ENCODE results near the gene PCGF1. TPM values are rescaled to one million over a fixed set of nuclear protein-coding genes. Genes with fewer than 3 reads are reported as not detected.

The PCGF1 gene
- total RNA-seq = 11.4 TPM
- long read RNA-seq, transcript PCGF1-204 (8 exons, 1,056 nt) = major isoform, 8 of 19 reads
- long read RNA-seq, transcript PCGF1-201 (9 exons, 1,792 nt) = minor isoform, 6 of 19 reads
- long read RNA-seq, partial matches to known transcripts = 1 of 19 reads
- long read RNA-seq, other reads (novel, unspliced or antisense) = 4 of 19 reads

GRCh38 chr2:74507145-74507925, at the start of gene PCGF1:
Gene PCGF1, minus strand, starts transcription at chr2:74507695. Its CDS starts 27 bp downstream, at chr2:74507668.
- intact Hi-C loops (cut with DNase I) = loop anchor here (1.0 kb wide), 1 partner anchor 22 kb away; the partner anchor contains the start of genes AUP1 and HTRA2
- DNase-seq (ENCODE audit: low spot score) = peak; percentile 99

- intact Hi-C loops (cut with DNase I) = no loop called here
These were observed 49.4 kb upstream of the PCGF1 start for GRCh38 chr2:74556831-74557370.

DNA sequence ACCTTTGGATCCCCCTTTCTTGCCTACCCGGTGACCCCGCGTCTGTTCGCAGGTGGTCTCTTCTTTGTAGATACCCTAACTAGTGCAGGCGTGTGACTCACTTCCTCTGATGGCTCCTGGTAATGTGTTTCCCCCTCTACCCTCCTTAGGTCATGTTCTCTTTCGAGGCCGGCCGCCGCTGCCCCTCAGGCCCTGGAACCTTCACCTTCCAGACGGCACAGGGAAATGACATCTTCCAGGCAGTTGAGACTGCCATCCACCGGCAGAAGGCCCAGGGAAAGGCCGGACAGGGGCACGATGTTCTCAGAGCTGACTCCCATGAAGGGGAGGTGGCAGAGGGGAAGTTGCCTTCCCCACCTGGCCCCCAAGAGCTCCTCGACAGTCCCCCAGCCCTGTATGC, 48.7 kb upstream of the PCGF1 start:
- intact Hi-C loops (cut with DNase I) = no loop called here

More at GRCh38 chr2:74556831-74557370, 49.4 kb upstream of the PCGF1 start:
- no peak for DNase-seq (ENCODE audit: low spot score)

GRCh38 chr2:74555610-74556103, 48.2 kb upstream of the PCGF1 start:
- DNase-seq (ENCODE audit: low spot score) = no peak

More for the DNA sequence above, 48.7 kb upstream of the PCGF1 start:
- no peak for DNase-seq (ENCODE audit: low spot score)

GRCh38 chr2:74554820-74555531, 47.5 kb upstream of the PCGF1 start:
- intact Hi-C loops (cut with DNase I) = loop anchor here (1.0 kb wide), 1 partner anchor 26 kb away; the partner anchor contains the start of genes AUP1 and HTRA2
- peak; percentile 83 for DNase-seq (ENCODE audit: low spot score)

More at GRCh38 chr2:74555610-74556103, 48.2 kb upstream of the PCGF1 start:
- intact Hi-C loops (cut with DNase I) = no loop called here

GRCh38 chr2:74553892-74554819, 46.7 kb upstream of the PCGF1 start, which contains the start of the genes DOK1 and LOXL3:
Gene DOK1, plus strand, starts transcription at chr2:74554720. Its CDS starts 35 bp downstream, at chr2:74554755.
Gene LOXL3, minus strand, starts transcription at chr2:74553942. Its CDS starts 1,308 bp downstream, at chr2:74552634.
- intact Hi-C loops (cut with DNase I) = loop anchor here (1.0 kb wide), 1 partner anchor 25 kb away; the partner anchor contains the start of genes AUP1 and HTRA2
- peak; percentile 96 for DNase-seq (ENCODE audit: low spot score)

GRCh38 chr2:74552914-74553811, 45.7 kb upstream of the PCGF1 start:
- intact Hi-C loops (cut with DNase I) = no loop called here
- DNase-seq (ENCODE audit: low spot score) = peak; percentile 64

GRCh38 chr2:74551942-74552913, 44.7 kb upstream of the PCGF1 start:
- peak; percentile 69 for DNase-seq (ENCODE audit: low spot score)
- intact Hi-C loops (cut with DNase I) = no loop called here

DNA sequence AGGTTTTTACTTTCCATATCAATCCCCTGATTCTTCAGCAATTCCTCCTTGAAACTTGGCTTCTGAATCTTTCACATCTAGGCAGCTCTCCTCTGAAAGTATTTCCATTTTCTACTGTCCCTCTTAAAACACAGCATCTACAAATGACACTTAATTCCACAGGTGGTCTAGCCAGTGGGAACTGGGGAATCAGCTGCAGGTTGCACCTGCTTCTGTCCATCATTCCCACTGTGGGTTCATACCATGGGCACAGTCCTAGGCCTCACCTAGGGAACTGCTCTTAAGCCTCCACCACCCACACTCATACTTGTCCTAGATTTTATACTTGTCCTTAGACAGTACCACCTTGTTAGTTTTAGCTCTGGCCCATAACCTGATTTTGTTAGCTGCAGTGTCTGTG, 44.0 kb upstream of the PCGF1 start:
- intact Hi-C loops (cut with DNase I) = no loop called here
- DNase-seq (ENCODE audit: low spot score) = peak; percentile 15

DNA sequence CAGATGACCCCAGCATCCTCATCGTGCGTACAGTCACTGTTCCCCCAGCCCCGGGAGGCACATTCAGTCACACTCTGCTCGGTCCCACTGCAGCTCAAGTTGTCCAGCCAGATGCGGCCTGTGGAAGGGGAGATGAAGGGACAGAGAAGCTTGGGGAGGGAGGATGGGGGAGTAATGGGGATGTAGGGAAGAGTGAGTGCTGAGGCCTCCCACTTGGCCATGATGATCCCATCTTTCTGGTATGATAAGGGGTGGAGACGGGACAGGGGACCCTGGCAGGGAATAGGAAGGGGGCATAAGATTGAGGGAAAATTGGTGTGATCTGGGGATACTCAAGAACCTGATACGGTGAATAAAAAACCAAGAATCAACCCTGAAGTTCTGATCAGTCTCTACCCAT, 42.7 kb upstream of the PCGF1 start:
- intact Hi-C loops (cut with DNase I) = no loop called here
- peak; percentile 38 for DNase-seq (ENCODE audit: low spot score)

GRCh38 chr2:74548900-74549826, 41.7 kb upstream of the PCGF1 start:
- DNase-seq (ENCODE audit: low spot score) = peak; percentile 84
- intact Hi-C loops (cut with DNase I) = loop anchor here (2.0 kb wide), 1 partner anchor 18 kb away; no protein-coding TSS in a partner anchor

DNA sequence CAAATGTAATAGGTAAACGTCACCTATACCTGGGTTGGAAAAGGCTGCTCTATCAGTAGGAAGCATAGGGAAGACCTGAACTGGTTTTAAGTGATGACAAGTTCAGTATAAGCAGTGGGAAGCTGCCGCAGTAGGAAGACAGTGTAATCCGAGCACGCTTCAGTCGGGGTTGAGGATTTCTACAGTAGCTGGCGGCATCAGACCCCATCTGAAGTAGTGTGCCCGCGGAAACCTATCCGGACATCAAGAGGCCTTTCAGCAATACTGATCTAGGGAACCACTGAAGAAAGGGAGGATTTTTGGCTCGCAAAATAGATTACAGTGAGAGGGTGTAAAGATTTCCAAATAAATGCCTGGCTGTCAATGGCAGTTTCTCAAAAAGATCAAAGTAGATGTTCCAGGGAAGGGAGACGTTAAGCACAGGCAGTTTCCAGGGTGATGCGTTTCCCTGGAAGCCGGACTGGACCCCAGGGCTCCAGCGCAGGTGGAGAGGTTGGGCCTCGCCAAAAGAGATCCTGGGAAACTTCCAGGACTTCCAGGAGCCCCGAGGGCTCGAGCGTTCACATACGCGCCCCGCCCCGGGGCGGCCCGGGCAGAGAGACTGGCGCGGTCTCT, 40.9 kb upstream of the PCGF1 start:
- intact Hi-C loops (cut with DNase I) = loop anchor here (2.0 kb wide), 1 partner anchor 18 kb away; no protein-coding TSS in a partner anchor
- peak; percentile 26 for DNase-seq (ENCODE audit: low spot score)

DNA sequence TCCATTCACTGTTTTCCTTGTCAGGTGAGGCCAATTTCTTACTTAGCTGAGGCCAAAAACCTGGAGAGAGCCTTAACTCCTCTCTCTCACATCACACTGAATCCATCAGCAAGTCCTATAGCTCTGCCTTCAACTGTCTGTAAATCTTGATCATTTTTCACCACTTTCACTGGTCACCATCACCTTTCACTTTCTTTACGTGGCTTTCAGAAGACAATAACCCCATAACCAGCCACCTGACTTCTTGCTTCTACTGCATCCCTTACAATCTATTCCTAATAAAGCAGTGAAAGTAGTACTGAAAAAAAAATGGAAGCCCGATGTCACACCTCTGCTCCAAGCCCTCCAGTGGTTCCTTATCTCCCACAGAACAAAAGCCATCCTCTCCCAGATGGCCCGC, 38.5 kb upstream of the PCGF1 start:
- intact Hi-C loops (cut with DNase I) = no loop called here
- DNase-seq (ENCODE audit: low spot score) = peak; percentile 14

- DNase-seq (ENCODE audit: low spot score) = peak; percentile 10
- intact Hi-C loops (cut with DNase I) = no loop called here
These were observed 37.1 kb upstream of the PCGF1 start for GRCh38 chr2:74544634-74545033.

- intact Hi-C loops (cut with DNase I) = no loop called here
- peak; percentile 33 for DNase-seq (ENCODE audit: low spot score)
These were observed 35.5 kb upstream of the PCGF1 start for GRCh38 chr2:74542978-74543377.
